ENCODE results near the gene HELT.

The HELT gene

GRCh38 chr4:185004562-185005218, 13.6 kb upstream of the HELT start:
- no peak for DNase-seq

GRCh38 chr4:185005219-185005819, 13.0 kb upstream of the HELT start:
- peak; percentile 72 for DNase-seq

- peak; percentile 17 for DNase-seq
Observed at GRCh38 chr4:185011408-185011807, 6.9 kb upstream of the HELT start.

- no peak for DNase-seq
Observed at GRCh38 chr4:185013417-185014125, 4.7 kb upstream of the HELT start.

- no peak for DNase-seq
Observed at GRCh38 chr4:185015108-185015507, 3.2 kb upstream of the HELT start.

- no peak for DNase-seq
Observed at GRCh38 chr4:185016101-185016940, 2.0 kb upstream of the HELT start.

- DNase-seq: no peak
Observed at GRCh38 chr4:185016946-185017758, 1.1 kb upstream of the HELT start.

- no peak for DNase-seq
Observed at GRCh38 chr4:185018834-185019455, 655 bp downstream of the HELT start.

- DNase-seq: no peak
Observed at GRCh38 chr4:185019456-185020292, 1.4 kb downstream of the HELT start.

- no peak for DNase-seq
Observed at GRCh38 chr4:185020293-185020808, 2.1 kb downstream of the HELT start.

GRCh38 chr4:185020863-185021761, 2.8 kb downstream of the HELT start:
- DNase-seq: no peak

GRCh38 chr4:185023471-185023870, 5.2 kb downstream of the HELT start:
- no peak for DNase-seq

- no peak for DNase-seq
Observed at GRCh38 chr4:185028625-185029024, 10.3 kb downstream of the HELT start.

- DNase-seq: no peak
Observed at GRCh38 chr4:185031611-185032010, 13.3 kb downstream of the HELT start.

- DNase-seq: no peak
Observed at GRCh38 chr4:185033072-185033471, 14.8 kb downstream of the HELT start.

- no peak for DNase-seq
Observed at GRCh38 chr4:185033950-185034349, 15.7 kb downstream of the HELT start.

GRCh38 chr4:185035284-185035683, 17.0 kb downstream of the HELT start:
- DNase-seq: no peak

GRCh38 chr4:185036019-185036418, 17.7 kb downstream of the HELT start:
- no peak for DNase-seq

GRCh38 chr4:185036842-185037241, 18.6 kb downstream of the HELT start:
- no peak for DNase-seq

Data from activated T-cell treated with anti-CD3 and anti-CD28 coated beads for 4 hours (primary cell).